CMK (cell line): ENCODE data around the gene RUNDC3A.
A peak's percentile ranks its signal among the peaks of the same experiment; 100 is the strongest.
"Not testable (repeated sequence)": the region's sequence is repeated elsewhere in the genome, so short reads cannot be mapped to it uniquely, and the experiment has no call there.

Experiments used
- DNase-seq: peaks from one replicate; pipeline ENCODE4 v3.0.0-alpha.2; 2010; ENCODE audit warnings: low read depth

Gene RUNDC3A

DNA sequence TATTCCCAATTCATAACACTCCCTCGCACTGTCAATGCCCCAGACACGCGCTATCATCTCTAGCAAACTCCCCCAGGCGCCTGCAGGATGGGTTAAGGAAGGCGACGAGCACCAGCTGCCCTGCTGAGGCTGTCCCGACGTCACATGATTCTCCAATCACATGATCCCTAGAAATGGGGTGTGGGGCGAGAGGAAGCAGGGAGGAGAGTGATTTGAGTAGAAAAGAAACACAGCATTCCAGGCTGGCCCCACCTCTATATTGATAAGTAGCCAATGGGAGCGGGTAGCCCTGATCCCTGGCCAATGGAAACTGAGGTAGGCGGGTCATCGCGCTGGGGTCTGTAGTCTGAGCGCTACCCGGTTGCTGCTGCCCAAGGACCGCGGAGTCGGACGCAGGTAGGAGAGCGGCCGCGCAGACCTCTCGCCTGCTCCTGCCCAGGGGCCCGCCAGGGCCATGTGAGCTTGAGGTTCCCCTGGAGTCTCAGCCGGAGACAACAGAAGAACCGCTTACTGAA is 36.6 kb downstream of the RUNDC3A start, which contains the start of gene GRN:
GRN (plus strand) TSS at position 364 of the 515 bp plus-strand sequence. CDS start 3,863 bp downstream, outside the sequence.
- peak; percentile 92 for DNase-seq

DNA sequence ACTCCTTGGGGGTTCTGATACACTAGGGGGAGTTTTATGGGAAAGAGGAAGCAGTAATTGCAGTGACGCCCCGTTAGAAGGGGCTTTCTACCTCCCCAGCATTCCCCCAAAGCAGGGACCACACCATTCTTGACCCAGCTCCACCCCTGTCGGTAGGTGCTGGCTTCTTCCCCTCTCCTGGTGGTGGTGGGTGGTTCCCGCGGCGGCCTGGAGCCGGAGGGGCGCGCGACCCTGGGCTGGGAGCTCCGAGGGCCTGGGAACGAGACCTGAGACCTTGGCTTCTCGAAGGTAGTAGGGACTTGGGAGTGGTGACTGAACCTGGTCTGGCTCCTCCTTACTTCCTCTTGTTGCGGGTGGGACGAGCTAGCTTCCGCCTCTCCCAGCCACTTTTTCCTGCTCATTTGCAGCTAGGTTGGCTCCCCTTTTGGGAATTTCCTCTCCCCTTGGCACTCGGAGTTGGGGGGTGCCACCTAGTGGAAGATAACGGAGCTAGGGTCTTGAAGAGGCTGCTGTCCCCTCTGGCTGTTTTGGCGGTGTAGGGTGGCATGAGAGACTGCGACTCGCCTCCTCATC is 37.1 kb downstream of the RUNDC3A start:
- peak; percentile 67 for DNase-seq

DNA sequence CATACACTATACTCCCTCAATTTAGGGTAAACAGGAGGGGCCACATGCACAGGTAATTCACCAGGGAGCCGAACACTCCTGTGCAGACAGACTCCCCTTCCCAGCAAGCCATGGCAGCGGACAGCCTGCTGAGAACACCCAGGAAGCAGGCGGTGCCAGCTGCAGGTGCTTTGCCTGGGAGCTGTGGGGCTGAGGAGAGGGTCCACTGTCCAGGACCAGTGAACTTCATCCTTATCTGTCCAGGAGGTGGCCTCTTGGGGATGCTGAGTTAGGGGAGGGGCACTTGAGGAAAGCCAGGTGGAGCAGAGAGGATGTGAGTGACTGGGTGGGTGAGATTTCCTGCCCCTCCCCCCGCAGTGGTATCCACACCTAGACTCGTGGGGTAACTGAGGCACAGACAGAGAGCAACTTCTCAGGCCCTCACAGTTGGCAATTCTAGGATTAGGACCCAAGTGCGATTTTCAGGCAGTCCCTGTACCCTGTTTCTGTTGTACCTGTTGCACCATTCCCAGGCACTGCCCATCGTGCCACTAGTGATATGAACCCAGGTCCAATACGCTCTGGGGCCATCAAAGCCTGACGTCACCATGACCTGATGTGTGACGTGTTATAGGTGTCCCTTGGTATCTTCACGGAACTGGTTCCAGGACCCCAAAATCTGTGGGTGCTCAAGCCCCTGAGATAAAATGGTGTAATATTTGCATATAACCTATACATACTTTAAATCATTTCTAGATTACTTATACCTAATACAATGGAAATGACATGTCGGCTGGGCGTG is 37.9 kb downstream of the RUNDC3A start:
- DNase-seq, result no peak

DNA sequence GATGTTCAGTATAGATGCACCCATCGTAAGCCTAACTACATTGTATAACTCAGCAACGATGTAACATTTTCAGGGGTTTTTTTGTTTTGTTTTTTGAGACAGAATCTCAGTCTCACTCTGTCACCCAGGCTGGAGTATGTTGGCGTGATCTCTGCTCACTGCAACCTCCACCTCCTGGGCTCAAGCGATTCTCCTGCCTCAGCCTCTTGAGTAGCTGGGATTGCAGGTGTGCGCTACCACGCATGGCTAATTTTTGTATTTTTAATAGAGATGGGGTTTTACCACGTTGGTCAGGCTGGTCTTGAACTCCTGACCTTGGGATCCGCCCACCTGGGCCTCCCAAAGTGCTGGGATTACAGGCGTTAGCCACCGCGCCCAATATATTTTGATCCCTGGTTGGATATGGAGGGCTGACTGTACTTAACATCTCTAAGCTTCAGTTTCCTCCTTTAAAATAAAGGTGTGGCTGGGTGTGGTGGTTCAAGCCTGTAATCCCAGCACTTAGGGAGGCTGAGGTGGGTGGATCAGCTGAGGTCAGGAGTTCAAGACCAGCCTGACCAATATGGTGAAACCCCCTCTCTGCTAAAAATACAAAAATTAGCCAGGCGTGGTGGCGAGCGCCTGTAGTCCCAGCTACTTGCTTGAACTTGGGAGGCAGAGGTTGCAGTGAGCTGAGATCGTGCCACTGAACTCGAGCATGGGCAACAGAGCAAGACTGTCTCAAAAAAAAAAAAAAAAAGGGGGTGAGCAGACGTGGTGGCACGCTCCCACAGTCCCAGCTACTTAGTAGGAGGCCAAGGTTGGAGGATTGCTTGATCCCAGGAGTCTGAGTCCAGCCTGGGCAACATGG is 39.0 kb downstream of the RUNDC3A start:
- DNase-seq, result not testable (repeated sequence)

DNA sequence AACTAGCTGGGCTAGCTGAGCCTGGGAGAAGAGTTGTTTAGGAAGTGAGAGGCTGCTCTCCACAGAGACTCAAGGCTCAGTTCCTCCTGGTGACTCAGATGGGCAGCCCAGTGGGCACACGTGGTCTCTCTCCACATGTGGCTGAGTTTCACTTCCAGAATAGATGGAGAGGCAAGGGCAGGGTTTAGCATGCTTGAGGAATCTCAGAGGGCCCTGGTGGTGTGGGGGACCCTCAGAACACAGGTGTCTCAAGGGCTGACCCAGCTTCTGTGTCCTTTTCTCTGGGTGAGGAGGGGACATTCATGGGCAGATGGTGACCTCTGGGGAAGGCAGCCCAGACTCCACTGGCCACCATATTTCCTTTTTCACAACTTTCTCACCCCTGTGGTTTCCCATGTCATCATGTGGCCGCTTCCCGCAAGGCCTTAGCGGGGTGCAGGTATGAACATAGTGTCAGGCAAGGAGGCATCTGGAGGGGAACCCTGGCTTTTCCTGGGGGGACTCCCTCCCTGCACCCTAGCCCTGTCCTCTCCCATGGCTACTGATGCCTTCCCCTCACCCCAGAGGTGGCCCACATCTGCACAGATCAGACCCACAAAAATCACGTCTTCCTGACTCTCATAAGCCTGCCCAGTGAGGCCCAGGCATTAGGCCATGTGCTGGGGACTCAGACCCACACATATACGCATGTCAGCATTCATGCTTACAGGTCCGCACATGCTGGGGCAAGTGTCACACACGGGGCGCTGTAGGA is 40.0 kb downstream of the RUNDC3A start:
- DNase-seq, result no peak

DNA sequence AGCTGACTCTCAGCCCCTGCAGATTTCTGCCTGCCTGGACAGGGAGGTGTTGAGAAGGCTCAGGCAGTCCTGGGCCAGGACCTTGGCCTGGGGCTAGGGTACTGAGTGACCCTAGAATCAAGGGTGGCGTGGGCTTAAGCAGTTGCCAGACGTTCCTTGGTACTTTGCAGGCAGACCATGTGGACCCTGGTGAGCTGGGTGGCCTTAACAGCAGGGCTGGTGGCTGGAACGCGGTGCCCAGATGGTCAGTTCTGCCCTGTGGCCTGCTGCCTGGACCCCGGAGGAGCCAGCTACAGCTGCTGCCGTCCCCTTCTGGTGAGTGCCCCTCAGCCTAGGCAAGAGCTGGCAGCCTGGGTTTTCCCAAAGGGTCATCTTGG is 40.6 kb downstream of the RUNDC3A start:
- DNase-seq, result no peak

DNA sequence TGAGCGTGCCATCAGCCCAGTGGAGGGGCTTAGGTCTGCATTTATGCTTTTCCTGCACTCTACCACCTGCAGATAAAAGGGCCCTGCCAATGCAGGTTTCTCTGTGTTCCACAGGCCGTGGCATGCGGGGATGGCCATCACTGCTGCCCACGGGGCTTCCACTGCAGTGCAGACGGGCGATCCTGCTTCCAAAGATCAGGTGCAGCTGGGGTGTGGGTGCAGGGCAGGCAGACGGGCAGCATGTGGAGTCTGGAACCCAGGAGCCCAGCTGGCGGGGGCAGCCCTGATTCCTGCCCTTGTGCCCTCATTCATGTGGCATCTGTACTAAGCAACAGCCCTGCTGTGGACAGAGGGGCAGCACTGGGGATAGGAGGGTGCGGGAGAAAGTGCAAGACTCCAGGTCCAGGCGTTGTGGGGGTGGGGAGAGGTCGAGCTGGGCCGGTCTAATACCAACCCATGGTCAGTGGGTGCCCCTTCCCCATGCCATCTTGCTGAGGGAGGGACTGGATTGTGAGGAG is 41.2 kb downstream of the RUNDC3A start:
- no peak for DNase-seq

DNA sequence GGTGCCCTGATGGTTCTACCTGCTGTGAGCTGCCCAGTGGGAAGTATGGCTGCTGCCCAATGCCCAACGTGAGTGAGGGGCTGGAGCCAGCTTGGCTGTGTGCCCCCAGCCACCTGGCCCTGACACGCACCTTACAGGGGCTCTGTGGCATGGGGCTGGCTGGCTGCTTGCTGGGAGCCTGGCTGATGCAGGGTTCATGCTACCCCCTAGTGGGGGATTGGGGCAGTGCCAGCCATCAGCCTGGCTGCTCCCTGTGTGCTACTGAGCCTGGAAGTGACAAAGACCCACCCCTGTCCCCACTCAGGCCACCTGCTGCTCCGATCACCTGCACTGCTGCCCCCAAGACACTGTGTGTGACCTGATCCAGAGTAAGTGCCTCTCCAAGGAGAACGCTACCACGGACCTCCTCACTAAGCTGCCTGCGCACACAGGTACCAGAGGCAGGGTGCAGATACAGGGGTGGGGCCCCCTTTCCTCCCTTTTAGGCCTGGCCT is 42.4 kb downstream of the RUNDC3A start:
- peak; percentile 55 for DNase-seq

DNA sequence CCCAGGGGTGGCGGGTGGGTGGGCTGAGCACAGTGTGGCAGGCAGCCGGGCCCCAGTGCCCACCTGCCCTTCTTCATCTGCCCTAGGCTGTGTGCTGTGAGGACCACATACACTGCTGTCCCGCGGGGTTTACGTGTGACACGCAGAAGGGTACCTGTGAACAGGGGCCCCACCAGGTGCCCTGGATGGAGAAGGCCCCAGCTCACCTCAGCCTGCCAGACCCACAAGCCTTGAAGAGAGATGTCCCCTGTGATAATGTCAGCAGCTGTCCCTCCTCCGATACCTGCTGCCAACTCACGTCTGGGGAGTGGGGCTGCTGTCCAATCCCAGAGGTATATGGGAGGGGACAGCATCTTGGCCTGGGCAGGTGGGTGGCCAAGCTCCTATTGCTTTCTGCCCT is 43.1 kb downstream of the RUNDC3A start:
- no peak for DNase-seq

DNA sequence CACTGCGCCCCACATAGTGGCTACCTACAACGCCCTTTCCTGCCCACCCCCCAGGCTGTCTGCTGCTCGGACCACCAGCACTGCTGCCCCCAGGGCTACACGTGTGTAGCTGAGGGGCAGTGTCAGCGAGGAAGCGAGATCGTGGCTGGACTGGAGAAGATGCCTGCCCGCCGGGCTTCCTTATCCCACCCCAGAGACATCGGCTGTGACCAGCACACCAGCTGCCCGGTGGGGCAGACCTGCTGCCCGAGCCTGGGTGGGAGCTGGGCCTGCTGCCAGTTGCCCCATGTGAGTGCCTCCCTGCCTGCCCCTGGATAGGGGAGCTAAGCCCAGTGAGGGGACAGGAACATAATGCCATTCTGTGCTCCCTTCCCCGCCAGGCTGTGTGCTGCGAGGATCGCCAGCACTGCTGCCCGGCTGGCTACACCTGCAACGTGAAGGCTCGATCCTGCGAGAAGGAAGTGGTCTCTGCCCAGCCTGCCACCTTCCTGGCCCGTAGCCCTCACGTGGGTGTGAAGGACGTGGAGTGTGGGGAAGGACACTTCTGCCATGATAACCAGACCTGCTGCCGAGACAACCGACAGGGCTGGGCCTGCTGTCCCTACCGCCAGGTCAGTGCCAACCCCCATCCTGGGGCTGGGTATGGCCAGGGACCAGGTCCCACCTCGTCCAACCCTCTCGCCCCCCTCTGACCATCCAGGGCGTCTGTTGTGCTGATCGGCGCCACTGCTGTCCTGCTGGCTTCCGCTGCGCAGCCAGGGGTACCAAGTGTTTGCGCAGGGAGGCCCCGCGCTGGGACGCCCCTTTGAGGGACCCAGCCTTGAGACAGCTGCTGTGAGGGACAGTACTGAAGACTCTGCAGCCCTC is 43.8 kb downstream of the RUNDC3A start:
- no peak for DNase-seq

DNA sequence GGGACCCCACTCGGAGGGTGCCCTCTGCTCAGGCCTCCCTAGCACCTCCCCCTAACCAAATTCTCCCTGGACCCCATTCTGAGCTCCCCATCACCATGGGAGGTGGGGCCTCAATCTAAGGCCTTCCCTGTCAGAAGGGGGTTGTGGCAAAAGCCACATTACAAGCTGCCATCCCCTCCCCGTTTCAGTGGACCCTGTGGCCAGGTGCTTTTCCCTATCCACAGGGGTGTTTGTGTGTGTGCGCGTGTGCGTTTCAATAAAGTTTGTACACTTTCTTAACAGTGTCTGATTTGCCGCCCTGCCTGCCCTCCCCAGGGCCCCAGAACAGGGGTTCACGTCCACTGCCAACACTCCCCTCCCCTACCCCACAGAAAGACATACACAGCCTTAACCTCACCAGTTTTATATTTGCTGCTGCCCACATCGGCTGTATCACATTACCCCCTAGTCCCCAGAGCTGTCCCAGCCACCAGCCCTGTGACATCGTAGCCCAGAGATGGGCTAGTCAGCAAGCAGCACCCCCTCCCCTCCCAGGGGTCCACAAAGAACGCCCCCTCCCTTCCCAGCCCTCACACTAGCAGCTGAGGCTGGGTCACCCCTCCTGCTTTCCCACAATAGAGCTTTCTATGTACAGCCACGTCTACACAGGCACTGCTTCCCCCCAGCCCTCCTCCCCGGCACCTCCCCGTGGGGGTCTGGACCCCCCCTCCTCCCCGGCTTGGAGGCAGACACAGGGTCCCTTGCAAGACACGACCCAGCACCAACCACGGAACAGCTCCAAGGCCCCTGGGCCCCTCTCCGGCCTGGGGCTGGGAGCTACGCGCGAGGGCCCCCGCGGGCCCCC is 44.6 kb downstream of the RUNDC3A start:
- no peak for DNase-seq

DNA sequence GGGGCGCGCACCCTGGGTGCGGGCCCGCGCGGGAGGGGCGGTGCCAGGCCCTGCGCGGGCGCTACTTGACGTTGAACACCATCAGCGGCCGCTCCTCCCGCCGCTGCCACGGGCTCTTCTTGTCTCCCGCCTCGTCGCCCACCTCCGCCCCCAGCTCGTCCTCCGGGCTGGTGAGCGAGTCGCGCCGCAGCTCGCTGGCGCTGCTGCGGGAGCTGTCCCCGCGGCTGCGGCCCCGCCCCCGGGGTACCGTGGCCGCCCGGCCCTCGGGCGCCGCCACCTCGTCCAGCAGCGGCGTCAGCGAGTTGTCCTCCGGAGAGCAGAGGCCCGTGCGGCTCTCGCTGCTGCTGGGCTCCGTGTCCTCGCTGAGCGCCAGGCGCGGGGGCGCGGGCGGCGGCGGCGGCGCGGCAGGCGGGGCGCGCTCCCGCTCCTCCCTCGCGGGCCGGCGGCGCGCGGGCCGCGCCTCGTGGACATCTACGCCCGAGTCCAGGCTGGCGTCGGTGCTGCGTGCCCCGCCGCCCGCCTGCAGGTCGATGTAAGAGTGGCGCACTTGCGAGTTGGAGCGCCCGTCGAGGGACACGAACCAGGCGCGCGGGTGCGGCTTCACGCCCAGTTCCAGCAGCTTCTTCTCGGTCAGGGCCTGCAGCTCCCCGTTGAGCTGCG is 45.4 kb downstream of the RUNDC3A start:
- no peak for DNase-seq

DNA sequence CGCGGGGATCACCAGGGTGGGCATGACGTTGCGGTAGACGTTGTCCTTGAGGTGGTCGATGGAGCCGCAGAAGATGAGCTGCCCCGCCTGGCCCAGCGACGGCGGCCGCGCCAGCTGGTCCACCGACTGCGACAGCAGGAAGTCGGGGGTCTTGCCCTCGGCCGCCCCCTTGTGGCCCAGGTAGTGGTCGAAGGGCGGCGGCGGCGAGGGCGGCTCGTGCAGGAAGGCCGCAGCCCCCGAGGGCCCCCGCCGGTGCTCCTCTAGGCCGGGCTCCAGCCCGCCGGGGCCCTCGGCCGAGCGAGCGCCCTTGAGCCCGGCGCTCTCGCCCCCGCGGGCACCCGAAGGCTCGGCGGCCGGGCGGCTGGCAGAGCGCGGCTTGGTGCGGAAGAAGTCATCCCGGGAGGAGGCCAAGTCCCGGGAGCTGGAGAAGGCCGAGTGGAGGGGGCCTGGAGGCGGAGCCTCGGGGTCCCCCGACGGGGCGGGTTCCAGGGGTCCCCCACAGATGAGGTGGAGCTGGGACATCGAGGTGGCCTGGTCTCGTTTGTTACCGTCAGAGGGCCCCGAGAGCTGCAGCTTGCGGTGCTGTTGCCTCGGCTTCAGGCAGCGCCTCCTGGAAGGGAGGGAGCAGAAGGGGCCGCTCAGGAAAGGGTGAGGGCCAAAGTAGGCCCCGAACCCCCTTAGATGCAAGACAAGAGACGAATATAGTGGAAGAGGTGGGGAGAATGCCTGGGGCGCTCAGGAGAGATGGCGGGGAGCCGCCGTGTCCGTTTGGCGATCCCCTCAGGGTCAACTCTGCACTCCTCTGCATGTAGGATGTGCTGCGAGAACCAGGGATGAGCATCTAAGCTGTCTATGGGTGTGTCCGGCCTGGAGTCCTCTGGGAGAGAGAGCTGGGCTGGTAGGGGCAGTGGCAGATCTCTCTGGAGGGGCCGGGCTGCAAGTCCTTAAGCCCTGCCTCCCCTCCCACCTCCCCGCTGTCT is 46.5 kb downstream of the RUNDC3A start:
- DNase-seq, result no peak

DNA sequence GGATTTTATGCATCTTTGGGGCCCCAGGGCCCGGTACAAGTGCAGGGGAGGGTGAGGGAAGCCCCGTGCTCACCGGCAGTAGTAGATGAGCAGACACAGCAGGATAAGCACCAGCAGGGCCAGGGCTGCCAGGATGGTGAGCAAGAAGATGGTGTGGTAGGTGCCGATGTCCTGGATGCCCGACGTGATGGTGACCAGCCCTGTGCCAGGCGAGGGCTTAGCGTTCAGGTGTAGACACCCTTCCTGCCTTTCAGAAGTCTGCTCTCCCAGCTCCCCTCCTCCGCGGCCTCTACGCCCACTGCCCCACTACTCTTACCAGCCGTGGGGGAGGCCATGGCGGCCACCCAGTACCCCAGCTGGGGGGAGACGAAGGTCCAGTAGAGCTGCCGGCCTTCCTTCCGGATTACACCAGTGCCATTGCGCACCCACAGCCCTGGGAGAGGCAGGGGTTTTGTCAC is 47.3 kb downstream of the RUNDC3A start:
- DNase-seq, result no peak

DNA sequence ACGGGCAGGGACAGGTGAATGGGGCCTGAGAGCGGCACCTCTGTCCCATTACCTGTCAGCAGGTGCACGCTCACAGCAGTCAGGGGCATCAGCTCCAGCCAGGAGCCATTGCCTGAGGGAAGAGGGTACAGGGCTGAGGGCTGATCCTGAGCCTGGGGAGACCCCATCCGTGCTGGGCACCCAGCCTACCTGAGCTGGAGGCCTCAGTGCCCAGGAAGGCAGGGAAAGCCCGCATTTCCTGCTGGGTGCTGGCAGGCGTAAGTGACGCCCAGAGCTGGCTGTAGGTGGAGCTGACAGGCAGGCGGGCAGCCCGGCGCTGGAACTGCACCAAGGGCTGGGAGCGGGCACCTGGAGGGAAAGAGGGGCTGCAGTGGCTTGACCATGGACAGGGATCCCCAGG is 47.8 kb downstream of the RUNDC3A start:
- no peak for DNase-seq

DNA sequence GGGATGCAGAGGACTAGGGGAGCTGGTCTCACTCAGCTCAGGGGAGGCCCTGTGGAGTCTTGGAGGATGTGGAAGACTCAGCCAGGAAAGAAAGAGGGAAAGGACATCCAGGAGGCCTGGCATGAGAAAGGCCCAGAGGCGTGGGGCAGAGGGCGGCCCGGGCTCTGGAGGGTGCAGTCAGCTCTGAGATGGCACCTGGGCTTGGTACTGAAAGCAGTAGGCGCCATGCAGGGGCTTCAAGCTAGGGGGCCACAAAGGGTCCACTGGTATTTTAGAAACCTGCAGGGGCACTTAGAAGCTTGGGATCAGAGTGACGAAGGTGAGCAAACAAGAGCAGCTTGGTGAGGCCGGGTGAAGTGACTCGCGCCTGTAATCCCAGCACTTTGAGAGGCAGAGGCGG is 49.7 kb downstream of the RUNDC3A start:
- no peak for DNase-seq

DNA sequence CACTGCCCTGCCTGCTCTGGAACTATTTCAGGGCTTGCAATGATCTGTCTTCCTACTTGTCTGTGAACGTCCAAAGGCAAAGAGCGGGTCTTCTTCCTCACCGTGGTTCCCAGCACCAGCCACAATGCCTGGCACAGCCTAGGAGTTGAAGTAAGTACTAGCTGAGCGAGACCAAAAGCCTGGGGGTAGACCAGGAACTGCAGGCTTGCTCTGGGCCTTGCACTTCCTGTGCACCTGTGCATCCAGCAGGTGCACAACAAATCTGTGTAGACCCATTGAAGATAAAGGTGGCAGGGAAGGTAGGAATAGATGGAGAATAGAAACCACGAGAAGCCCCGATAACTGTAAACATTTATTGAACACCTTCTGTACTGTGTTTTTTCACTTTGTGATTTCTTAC is 50.6 kb downstream of the RUNDC3A start:
- DNase-seq, result no peak
